A673 (cell line): ENCODE results near the gene PTPRR. TPM values are rescaled to one million over a fixed set of nuclear protein-coding genes. Genes with fewer than 3 reads are reported as not detected.

Experiments used
- BruUV-seq: library from RNA; stranded (reverse); fragments of 400-500 nt; replicated peaks from 2 replicates; lab custom pipeline; 2021; lab: Mats Ljungman, UMichigan
- CTCF ChIA-PET: fragments of 300-600 bp; sonication (Branson Sonifier 250); formaldehyde crosslinking; loops from one replicate; lab custom pipeline; 2022; ENCODE audit warnings: antibody characterized with exemption; lab: Charles Lee
- POLR2A ChIA-PET: fragments of 300-600 bp; sonication (Branson Sonifier 250); formaldehyde crosslinking; loops from one replicate; lab custom pipeline; 2022; ENCODE audit warnings: antibody characterized with exemption; ENCODE audit not compliant: low non-redundant PET; lab: Charles Lee
- DNase-seq: peaks from one replicate; pipeline ENCODE4 v3.0.0-alpha.2; 2015; ENCODE audit warnings: low spot score
- H3K27ac ChIP-seq: fragments of 200-600 bp; sonication (generic); 2 replicates; pipeline ENCODE4 v1.5.1; 2016; ENCODE audit warnings: mixed run types, low read depth, mild to moderate bottlenecking, mixed read lengths, antibody characterized with exemption, low read length; ENCODE audit not compliant: poor library complexity, severe bottlenecking
- H3K27me3 ChIP-seq: fragments of 200-600 bp; sonication (generic); replicated peaks from 2 replicates; pipeline ENCODE4 v1.6.1; 2017; ENCODE audit warnings: mixed run types, low read depth, mild to moderate bottlenecking, mixed read lengths, antibody characterized with exemption, low read length; ENCODE audit not compliant: insufficient read depth, poor library complexity
- H3K36me3 ChIP-seq: fragments of 200-600 bp; sonication (generic); 2 replicates; pipeline ENCODE4 v1.6.1; 2016; ENCODE audit warnings: mixed run types, mild to moderate bottlenecking, mixed read lengths, antibody characterized with exemption, low read length; ENCODE audit not compliant: insufficient read depth, poor library complexity, severe bottlenecking
- H3K4me1 ChIP-seq: fragments of 200-600 bp; sonication (generic); 2 replicates; pipeline ENCODE4 v1.6.1; 2017; ENCODE audit warnings: mixed run types, mild to moderate bottlenecking, mixed read lengths, antibody characterized with exemption, low read length; ENCODE audit not compliant: insufficient read depth, poor library complexity, severe bottlenecking
- H3K4me3 ChIP-seq: fragments of 200-600 bp; sonication (generic); 2 replicates; pipeline ENCODE4 v1.5.1; 2016; ENCODE audit warnings: low read depth, mixed run types, mild to moderate bottlenecking, mixed read lengths, low read length; ENCODE audit not compliant: poor library complexity, severe bottlenecking
- H3K9me3 ChIP-seq: fragments of 200-600 bp; sonication (generic); 2 replicates; pipeline ENCODE4 v1.6.1; 2016; ENCODE audit warnings: mixed run types, low read depth, mild to moderate bottlenecking, mixed read lengths, antibody characterized with exemption, low read length; ENCODE audit not compliant: poor library complexity, severe bottlenecking
- EZH2 ChIP-seq: fragments of 200-600 bp; sonication (generic); IDR thresholded peaks from 2 replicates; pipeline ENCODE4 v1.6.1; 2017; ENCODE audit warnings: borderline replicate concordance, low read depth, mild to moderate bottlenecking, mixed read lengths, antibody characterized with exemption, low read length; ENCODE audit not compliant: poor library complexity, severe bottlenecking
- intact Hi-C: fragments of 100-400 bp; cut with micrococcal nuclease; formaldehyde crosslinking; loops from one replicate; pipeline ENCODE4 v1.10.0; 2022; ENCODE audit not compliant: unreplicated experiment
- total RNA-seq: library from RNA; stranded (reverse); gene quantifications from 2 replicates; pipeline ENCODE4 v1.2.3, GENCODE V29; 2021
- TF ChIP-seq, protein P1 (sequence below): fragments of 300-800, 200-600 bp; sonication (generic); conservative IDR thresholded peaks from 2 replicates; pipeline ENCODE4 v1.5.1; 2017; ENCODE audit warnings: low read depth, mild to moderate bottlenecking, antibody characterized with exemption, low read length, moderate library complexity, mixed read lengths

Gene PTPRR
- total RNA-seq, 1 experiment from 2014 or later: not detected

DNA sequence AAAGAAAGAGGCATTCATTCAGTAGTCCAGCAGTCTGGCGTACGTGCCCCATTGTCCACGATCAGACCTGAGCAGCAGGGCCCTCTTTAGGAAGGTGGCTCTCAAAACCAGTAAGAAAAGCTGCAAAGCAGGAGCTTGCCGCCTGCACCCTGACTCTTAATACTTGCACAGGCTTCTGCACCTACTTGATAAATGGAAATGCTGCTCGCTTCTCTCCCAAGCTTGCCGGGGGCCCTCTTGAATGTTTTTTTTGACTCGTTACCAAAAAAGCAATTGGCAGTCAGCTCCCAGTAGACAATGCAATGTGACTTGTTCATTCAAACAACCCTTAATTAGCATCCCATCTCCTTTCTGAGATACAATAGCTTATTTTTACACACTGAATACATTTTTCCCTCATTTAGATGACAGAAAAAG is 256.1 kb downstream of the PTPRR start:
- intact Hi-C loops: no loop called here

DNA sequence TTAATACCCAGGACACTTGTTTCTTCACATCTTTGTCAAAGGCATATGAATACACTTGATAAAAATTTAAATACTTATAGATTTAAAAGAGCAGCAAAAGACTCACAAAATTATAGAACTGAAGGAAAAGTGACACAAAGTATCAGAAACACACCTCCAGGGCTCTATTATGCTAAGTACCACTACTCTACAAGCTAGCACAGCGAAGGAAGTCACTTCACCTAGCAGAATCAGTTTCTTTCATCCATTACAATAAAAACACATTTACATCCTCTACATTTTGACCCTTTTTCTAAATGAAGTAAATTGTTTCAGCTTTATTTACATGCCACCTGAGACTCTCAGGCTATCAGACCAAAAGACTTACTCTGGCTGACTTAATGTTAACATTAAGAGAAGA is 256.7 kb downstream of the PTPRR start:
- no peak overlapping the region for H3K27ac ChIP-seq
- POLR2A ChIA-PET: no interaction called here

More for the DNA sequence above, 256.1 kb downstream of the PTPRR start:
- Histone ChIP-seq H3K27ac (no peak overlapping the region), H3K36me3 (no peaks in the 10 kb centered on the region), H3K4me3 (no peak overlapping the region), H3K9me3 (no peaks in the 10 kb centered on the region), H3K27me3 (no peaks in the 10 kb centered on the region), H3K4me1 (no peaks in the 10 kb centered on the region)
- no TSS peak for BruUV-seq
- ChIA-PET POLR2A (interaction anchor here (0.6 kb wide), 1 partner anchor 36 kb away, joined by 3 read pairs; no protein-coding TSS in a partner anchor), CTCF (no interaction called here)
- no peak for TF ChIP-seq EZH2
- TF ChIP-seq, protein P1, sequence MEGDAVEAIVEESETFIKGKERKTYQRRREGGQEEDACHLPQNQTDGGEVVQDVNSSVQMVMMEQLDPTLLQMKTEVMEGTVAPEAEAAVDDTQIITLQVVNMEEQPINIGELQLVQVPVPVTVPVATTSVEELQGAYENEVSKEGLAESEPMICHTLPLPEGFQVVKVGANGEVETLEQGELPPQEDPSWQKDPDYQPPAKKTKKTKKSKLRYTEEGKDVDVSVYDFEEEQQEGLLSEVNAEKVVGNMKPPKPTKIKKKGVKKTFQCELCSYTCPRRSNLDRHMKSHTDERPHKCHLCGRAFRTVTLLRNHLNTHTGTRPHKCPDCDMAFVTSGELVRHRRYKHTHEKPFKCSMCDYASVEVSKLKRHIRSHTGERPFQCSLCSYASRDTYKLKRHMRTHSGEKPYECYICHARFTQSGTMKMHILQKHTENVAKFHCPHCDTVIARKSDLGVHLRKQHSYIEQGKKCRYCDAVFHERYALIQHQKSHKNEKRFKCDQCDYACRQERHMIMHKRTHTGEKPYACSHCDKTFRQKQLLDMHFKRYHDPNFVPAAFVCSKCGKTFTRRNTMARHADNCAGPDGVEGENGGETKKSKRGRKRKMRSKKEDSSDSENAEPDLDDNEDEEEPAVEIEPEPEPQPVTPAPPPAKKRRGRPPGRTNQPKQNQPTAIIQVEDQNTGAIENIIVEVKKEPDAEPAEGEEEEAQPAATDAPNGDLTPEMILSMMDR: no peak
- no peak for DNase-seq

DNA sequence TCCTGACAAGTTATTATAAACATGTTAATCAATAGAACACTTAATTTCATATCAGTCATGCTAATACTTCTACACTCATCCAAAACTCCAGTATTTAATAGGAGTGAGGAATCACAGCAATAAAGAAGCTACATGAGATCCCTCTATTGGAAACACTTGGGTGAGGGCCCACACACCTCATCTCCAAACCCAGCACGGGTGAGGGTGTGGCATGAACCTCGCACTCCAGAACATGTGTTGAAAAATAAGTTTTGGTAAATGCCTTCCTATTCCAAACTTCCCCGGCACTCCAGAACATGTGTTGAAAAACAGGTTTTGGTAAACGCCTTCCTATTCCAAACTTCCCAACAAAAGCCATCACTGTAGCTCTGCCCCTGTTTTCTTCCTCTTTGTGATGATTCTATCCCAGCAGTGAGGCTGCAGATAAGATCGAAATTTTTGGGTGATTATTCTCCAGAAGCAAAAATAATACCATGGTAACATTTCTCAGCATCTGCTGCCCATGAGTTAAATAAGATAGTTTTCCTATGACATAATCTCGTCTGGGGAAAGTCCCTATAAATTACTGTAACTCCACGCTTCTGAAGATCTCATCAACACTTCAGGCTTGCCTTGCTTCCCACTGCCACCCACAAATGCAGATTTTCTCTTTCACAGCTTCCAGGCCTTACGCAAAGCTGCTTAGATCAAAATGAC is 258.9 kb downstream of the PTPRR start:
- TF ChIP-seq, protein P1: no peak
- TF ChIP-seq EZH2: no peak
- H3K4me3 ChIP-seq: no peak overlapping the region
- H3K36me3 ChIP-seq: no peaks in the 10 kb centered on the region
- H3K4me1 ChIP-seq: no peaks in the 10 kb centered on the region
- no peak overlapping the region for H3K27ac ChIP-seq
- DNase-seq: peak; percentile 28
- no peaks in the 10 kb centered on the region for H3K9me3 ChIP-seq
- CTCF ChIA-PET: no interaction called here
- no TSS peak for BruUV-seq
- POLR2A ChIA-PET: no interaction called here
- no peaks in the 10 kb centered on the region for H3K27me3 ChIP-seq
- intact Hi-C loops: no loop called here

More for the DNA sequence above, 256.7 kb downstream of the PTPRR start:
- intact Hi-C loops: no loop called here
- DNase-seq: no peak
- BruUV-seq: no TSS peak
- TF ChIP-seq, protein P1: no peak
- no peak for TF ChIP-seq EZH2
- Histone ChIP-seq H3K9me3 (no peaks in the 10 kb centered on the region), H3K36me3 (no peaks in the 10 kb centered on the region), H3K4me1 (no peaks in the 10 kb centered on the region), H3K27me3 (no peaks in the 10 kb centered on the region), H3K4me3 (no peak overlapping the region)
- CTCF ChIA-PET: no interaction called here
